HTERT RPE-1 (cell line): Measurements from ENCODE around the gene DMRTA1.
"Not testable (repeated sequence)": the region's sequence is repeated elsewhere in the genome, so short reads cannot be mapped to it uniquely, and the experiment has no call there.

Experiments
- in situ Hi-C: fragments of 300-500 bp; cut with MboI; formaldehyde crosslinking; loops from 4 replicates; pipeline ENCODE4 v1.14.3; 2020; ENCODE audit warnings: low sequenced_read_pairs

The DMRTA1 gene

GRCh38 chr9:22455181-22455580 lies 8.6 kb downstream of the DMRTA1 start:
- in situ Hi-C loops = no loop called here

DNA sequence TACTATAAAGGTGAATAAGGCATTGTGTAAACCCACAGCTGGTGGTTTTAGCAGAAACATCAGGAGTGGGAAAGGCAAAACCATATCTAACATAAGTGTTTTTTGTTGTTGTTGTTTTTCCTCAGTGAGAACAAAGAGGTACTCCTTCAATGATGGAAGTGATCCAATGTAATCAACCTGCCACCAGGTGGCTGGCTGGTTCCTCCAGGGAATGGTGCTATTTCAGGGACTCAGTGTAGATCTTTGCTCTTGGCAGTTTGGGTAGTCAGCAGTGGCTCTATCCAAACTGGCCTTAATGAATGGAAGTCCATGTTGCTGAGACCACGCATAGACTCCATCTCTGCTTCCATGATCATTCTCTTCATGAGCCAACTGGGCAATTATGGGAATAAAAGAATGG lies 10.8 kb downstream of the DMRTA1 start:
- in situ Hi-C loops = no loop called here

DNA sequence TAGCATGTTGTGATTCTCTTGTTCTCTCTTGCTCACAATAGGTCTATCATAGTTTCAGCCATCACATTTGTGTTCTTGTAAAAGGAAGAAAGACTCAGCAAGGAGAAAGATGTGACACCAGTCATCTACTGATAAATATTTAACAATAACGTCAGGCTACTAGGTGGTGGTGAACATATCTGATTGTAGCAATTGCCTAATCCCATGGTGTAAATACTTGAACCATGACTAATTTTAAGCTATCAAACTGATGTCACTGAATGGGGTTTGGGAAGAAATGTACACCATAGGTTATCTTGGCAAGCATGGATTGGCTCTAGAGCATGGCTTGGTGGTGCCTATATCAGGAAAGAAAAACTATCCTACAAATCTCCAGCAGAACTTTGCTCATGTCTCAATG lies 16.6 kb downstream of the DMRTA1 start:
- in situ Hi-C loops = no loop called here

- in situ Hi-C loops = no loop called here
Observed at GRCh38 chr9:22469928-22470544, 23.4 kb downstream of the DMRTA1 start.

GRCh38 chr9:22481566-22481965 lies 34.9 kb downstream of the DMRTA1 start:
- in situ Hi-C loops = no loop called here

- in situ Hi-C loops = no loop called here
Observed at GRCh38 chr9:22483528-22484070, 37.0 kb downstream of the DMRTA1 start.

DNA sequence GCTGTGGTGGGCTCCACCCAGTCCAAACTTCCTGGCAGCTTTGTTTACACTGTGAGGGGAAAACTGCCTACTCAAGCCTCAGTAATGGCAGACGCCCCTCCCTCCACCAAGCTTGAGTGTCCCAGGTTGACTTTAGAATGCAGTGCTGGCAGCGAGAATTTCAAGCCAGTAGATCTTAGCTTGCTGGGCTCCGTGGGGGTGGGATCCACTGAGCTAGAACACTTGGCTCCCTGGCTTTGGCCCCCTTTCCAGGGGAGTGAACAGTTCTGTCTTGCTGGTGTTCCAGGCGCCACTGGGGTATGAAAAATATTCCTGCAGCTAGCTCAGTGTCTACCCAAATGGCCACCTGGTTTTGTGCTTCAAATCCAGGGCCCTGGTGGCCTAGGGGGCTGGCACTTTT lies 49.6 kb downstream of the DMRTA1 start:
- in situ Hi-C loops = not testable (repeated sequence)
